GM20000 (cell line): ENCODE results near the gene SLC17A1.

Source experiments
- DNase-seq: peaks from one replicate; pipeline ENCODE4 v3.0.0; 2012; ENCODE audit warnings: low spot score
- TF ChIP-seq, protein P1 (sequence below): IDR thresholded peaks from 2 replicates; pipeline ENCODE4 v1.5.1; 2012; ENCODE audit warnings: mild to moderate bottlenecking, control low read depth; ENCODE audit errors: extremely low read depth, missing control alignments

SLC17A1 gene

DNA sequence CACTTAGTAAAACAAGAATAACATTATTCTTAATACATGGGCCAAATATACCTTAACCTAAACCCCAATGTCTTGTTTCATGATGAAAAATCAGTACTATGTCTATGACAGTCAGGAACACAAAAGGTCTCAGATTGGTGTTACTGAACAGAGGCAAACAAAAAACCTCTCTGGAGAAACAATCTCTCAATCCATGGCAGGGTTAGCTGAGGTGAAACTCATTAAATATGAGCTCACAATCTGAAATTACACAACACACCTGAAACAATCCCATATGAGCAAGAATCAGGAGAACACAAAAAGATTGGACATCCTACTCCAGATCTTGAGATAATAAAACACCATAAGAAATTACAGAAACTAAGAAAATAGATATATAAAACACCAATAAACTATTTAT is 83.8 kb downstream of the SLC17A1 start:
- TF ChIP-seq, protein P1, sequence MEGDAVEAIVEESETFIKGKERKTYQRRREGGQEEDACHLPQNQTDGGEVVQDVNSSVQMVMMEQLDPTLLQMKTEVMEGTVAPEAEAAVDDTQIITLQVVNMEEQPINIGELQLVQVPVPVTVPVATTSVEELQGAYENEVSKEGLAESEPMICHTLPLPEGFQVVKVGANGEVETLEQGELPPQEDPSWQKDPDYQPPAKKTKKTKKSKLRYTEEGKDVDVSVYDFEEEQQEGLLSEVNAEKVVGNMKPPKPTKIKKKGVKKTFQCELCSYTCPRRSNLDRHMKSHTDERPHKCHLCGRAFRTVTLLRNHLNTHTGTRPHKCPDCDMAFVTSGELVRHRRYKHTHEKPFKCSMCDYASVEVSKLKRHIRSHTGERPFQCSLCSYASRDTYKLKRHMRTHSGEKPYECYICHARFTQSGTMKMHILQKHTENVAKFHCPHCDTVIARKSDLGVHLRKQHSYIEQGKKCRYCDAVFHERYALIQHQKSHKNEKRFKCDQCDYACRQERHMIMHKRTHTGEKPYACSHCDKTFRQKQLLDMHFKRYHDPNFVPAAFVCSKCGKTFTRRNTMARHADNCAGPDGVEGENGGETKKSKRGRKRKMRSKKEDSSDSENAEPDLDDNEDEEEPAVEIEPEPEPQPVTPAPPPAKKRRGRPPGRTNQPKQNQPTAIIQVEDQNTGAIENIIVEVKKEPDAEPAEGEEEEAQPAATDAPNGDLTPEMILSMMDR, result no peak
- no peak for DNase-seq

DNA sequence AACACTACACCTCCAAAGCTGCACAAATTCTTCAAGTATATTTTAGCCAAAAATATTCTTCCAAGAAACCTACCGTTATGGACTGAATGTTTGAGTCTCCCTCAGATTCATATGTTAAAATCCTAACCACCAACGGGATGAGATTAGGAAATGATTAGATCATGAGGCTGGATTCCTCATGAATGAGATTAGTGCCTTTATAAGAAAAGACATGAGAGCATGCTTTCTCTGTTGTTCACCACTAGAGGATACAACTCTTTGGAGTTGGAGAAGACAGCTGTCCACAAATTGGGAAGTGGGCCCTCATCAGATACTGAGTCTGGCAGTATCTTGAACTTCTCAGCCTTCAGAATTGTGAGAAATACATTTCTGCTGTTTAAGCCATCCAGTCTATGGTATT is 84.4 kb downstream of the SLC17A1 start:
- DNase-seq, result no peak
- TF ChIP-seq, protein P1, result no peak

DNA sequence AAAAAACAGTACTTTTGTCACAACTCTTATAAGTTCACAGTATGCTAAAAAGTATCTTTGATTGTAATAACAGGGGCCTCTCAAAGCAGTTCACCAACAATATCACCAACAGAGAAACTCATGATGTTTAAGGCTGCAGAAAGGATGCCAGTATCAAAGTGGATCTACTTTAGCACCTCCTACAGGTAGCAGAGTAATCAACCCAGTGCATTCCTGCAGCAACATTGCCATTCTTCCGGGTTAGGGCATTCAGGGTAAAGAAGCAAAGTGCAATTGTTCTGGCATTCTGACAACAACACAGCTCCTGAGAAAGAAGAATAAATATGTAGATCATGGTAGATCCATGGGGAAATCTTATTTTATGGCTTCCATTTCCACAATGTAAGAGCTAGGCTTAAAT is 84.9 kb downstream of the SLC17A1 start:
- TF ChIP-seq, protein P1, result no peak
- no peak for DNase-seq

- no peak for DNase-seq
- TF ChIP-seq, protein P1, result no peak
Observed at GRCh38 chr6:25745836-25746235, 86.0 kb downstream of the SLC17A1 start.

GRCh38 chr6:25743868-25744267 is 88.0 kb downstream of the SLC17A1 start:
- TF ChIP-seq, protein P1, result no peak
- DNase-seq, result no peak

DNA sequence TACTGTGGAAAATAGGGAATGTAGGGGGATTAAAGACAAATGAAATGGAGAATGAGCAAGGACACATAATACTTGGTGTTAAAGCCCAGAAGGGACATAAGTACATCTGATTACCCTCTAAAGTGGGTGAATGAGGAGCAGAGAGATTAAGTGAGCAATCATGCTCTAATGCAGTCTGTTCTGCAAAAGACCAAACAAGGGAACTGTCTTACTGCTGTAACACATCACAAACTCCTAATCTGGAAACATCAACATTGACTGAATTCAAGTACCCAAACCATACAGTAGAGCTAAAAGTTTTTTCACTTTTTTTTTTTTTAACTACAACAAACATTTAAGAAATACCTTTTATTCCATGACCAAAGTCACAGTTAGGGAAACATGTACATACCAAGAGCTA is 96.6 kb downstream of the SLC17A1 start:
- no peak for DNase-seq
- TF ChIP-seq, protein P1, result no peak
